NCI-H2107 treated with DMSO at 0.1 percent for 48 hours (cell line): Measurements from ENCODE around the gene DYNC2H1.

Source experiments
- DNase-seq: peaks from one replicate; lab custom pipeline; 2025; ENCODE audit not compliant: unreplicated experiment; lab: John Stamatoyannopoulos, UW

DYNC2H1 gene

DNA sequence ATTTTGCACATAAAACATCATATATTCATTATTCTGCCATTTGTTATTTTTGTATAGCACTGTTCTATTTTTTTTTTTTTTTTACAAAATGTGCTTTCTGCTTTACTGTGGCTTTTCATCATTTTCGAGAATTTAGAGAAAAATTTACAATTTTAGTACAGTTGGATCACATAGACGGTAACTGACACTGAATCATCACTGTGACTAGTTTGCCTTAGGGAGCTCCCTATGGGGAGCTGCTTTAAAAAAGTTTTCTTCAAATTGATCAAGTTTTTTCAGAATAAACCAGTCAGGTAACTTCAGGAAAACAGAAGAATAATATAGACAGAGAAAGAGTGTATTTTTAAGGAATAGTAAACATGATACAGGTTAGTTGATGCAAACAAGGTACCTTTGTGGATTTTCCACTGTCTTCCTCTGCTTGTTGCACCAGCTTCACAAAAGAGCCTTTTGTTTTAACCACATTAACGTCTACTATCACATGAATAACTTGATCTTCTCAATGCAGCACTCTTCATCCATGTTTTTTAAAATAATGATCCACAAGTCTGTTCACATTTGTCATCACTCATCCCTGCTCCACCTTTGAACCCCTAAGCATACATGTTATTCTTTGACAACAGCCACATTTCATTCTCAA lies 327.0 kb downstream of the DYNC2H1 start:
- no peak for DNase-seq

- DNase-seq = no peak
Measured at GRCh38 chr11:103441021-103441420, 331.8 kb downstream of the DYNC2H1 start.

DNA sequence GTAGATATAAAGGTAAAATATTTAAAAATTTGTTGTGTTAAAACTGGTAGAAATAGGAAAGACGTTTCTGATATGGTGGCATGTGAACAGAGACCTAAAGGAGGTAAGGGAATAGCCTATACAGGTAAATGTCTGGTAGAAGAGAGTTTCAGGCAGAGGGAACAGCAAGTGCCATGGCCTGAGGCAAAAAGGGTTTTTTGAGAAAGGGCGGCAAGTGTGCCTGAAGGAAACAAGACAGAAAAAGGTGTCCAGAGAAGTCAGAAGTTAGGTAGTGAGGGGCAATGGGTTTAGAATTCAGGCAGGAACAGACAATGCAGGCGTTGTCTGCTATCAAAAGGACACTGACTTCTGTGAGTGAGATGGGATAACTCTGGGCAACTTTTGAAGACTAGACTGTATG lies 339.7 kb downstream of the DYNC2H1 start:
- no peak for DNase-seq

GRCh38 chr11:103450241-103450640 lies 341.0 kb downstream of the DYNC2H1 start:
- no peak for DNase-seq

GRCh38 chr11:103453126-103453525 lies 343.9 kb downstream of the DYNC2H1 start:
- no peak for DNase-seq

GRCh38 chr11:103453915-103454709 lies 344.9 kb downstream of the DYNC2H1 start:
- DNase-seq = no peak

GRCh38 chr11:103464420-103464819 lies 355.2 kb downstream of the DYNC2H1 start:
- DNase-seq = no peak

DNA sequence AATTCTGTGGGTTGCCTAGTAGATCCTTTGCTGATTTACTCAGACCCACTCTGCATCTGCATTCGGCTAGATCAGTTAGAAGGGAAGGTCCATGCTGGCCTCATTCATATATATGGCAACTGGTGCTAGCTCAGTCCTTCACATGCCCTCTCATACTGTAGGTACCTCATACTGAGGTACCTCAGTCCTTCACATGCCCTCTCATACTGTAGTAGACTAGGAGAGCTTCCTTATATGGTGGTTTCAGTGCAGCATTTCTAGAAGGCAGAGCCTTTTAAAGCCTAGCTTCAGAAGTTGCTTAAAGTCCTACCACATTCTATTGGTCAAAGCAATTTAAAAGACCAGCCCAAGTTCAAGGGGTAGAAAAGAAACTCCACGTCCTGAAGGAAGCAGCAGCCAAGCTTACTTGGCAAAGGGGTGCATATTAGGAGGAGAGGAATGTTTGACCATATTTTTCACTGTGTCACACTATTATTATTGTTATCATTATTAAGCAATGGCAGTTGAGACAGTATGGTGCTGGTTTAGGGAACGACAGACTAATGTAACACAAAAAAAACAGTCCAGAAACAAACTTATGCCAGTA lies 356.4 kb downstream of the DYNC2H1 start:
- no peak for DNase-seq

- DNase-seq = no peak
Measured at GRCh38 chr11:103471546-103471945, 362.3 kb downstream of the DYNC2H1 start.

- DNase-seq = no peak
Measured at GRCh38 chr11:103476874-103477273, 367.6 kb downstream of the DYNC2H1 start.

DNA sequence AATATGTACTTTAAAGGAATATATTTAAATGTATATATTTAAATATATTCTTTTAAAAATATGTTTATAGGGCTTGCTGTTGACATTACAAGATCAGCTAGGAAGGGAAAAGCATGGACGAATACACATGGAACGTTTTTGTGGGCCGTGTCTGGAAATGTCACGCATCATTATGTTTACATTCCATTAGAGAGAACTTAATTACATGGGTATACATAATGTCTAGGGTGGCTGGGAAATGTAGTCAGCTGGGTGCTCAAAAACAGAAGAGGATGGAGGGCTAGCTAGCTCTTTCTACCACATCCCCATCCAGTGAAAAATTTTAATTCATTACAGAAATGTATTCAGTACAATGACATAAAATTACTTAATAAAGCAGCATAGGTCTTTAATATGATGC lies 371.2 kb downstream of the DYNC2H1 start:
- DNase-seq = no peak

DNA sequence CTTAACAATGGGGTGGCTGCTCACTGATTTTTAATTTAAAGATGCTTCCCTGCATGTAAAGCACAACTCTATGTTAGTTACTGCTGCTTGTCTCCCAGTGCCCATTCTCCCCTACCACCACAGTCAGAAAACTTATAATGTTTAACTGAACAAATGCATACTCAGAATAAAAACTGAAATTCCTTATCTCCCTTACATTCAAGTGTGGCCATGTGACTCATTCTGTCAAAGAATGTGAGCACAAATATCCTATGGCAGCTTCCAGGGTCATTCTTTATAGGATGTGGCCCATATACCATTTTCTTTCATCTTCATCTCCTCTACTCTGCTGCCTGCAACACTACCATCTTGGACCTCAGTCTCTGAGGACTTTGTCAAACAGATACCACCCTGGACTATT lies 374.8 kb downstream of the DYNC2H1 start:
- DNase-seq = no peak

DNA sequence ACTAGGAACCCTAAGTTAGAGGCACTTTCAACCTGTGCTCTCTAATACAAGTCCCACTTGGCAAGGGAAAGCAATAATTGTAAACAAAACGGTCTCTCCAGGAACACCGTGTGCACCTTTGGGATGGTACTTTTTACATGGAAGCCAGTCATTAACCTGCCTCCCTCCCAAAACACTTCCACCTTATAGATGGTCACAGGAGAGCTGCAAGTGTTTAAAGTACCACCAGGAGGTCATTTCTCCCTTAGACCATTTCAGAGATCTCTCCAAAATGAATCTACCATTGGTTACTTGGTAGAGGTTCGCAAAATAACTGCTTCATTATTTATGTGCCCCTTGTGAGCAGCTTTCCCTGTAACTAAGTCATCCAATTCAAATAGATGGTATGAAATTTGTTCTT lies 375.3 kb downstream of the DYNC2H1 start:
- no peak for DNase-seq

GRCh38 chr11:103486604-103487003 lies 377.4 kb downstream of the DYNC2H1 start:
- DNase-seq = no peak

GRCh38 chr11:103487113-103487512 lies 377.9 kb downstream of the DYNC2H1 start:
- no peak for DNase-seq

DNA sequence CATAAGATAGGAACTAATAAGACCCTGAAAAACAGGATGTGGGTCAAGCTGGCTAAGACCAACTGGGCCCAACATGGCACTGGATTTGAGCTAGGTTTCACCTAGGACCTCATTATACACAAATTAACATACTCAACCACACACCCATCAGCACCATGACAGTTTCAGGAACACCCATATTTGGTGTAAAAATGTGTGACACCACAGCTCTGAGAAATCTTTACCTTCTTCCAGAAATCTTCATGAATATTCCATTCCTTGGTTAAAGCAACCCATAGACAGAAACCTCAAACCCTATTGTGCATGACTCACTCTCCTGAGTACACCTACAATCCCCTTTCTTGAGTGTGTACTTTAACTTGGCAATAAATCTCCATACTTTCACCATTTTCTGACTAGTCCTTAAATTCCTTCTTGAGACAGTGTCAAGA lies 378.8 kb downstream of the DYNC2H1 start:
- DNase-seq = no peak

DNA sequence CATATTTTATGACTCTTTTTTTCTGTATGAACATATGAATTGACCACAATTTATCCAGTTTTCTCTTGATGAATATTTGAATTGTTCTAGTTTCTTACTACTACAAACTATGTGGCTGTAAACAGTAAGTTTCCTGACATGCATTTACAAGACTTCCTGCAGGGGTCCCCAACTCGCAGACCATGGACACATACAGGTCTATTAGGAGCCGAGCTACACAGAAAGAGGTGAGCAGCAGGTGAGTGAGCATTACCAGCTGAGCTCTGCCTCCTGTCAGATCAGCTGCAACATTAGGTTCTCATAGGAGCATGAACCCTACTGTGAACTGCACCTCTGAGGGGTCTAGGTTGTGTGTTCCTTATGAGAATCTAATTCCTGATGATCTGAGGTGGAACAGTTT lies 379.4 kb downstream of the DYNC2H1 start:
- DNase-seq = no peak

- DNase-seq = no peak
Measured at GRCh38 chr11:103491777-103492176, 382.6 kb downstream of the DYNC2H1 start.

GRCh38 chr11:103494491-103494890 lies 385.3 kb downstream of the DYNC2H1 start:
- no peak for DNase-seq

DNA sequence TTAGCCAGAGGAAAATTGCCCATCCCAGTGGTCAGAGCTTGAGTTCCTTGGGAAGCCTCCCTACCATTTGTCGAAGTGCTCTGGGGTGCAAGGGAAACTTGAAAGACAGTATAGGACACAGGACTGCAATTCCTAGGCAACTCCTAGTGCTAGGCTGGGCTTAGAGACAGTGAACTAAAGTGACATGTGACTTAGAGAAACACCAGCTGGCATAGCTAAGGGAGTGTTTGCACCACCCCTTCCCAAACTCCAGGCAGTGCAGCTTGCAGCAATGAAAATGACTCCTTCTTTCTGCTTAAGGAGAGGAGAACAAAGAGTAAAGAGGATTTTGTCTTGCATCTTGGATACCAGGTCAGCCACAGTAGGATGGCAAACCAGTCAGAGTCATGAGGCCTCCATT lies 388.0 kb downstream of the DYNC2H1 start:
- DNase-seq = no peak

- DNase-seq = no peak
Measured at GRCh38 chr11:103499710-103500340, 390.6 kb downstream of the DYNC2H1 start.

DNA sequence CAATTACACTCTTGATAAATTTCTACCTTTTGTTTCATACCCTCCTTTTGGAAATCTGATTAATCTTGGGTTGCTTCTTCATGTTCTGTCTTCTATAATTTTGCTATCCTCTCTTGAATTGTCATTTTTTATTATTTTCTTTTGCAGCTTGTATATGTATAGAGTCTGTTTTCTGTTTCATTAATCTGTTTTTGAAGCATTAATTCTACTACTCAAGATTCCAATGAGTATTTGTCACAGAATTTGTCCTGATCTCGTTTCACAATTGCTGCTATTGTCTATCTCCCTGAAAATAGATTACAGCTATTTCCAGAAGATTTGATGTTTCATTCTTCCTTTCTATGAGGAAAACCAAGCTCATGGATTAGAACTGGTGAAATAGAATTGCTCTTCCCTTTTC lies 406.1 kb downstream of the DYNC2H1 start:
- DNase-seq = no peak
